Smooth muscle cell (in vitro differentiated cells): Measurements from ENCODE around the gene RASSF4. TPM values are rescaled to one million over a fixed set of nuclear protein-coding genes. Genes with fewer than 3 reads are reported as not detected.

ENCODE experiments used
- DNase-seq: peaks from one replicate; lab custom pipeline; 2025; ENCODE audit not compliant: unreplicated experiment; lab: John Stamatoyannopoulos, UW
- H2AFZ ChIP-seq: fragments of 200-600 bp; sonication (generic); 2 replicates; pipeline ENCODE4 v1.6.0; 2016; ENCODE audit warnings: antibody characterized with exemption, low read depth, mild to moderate bottlenecking
- H3F3A ChIP-seq: fragments of 200-600 bp; sonication (generic); 2 replicates; pipeline ENCODE4 v1.6.0; 2017; ENCODE audit warnings: antibody characterized with exemption, low read depth
- H3K27ac ChIP-seq: fragments of 200-600 bp; sonication (generic); 2 replicates; pipeline ENCODE4 v1.5.1; 2016; ENCODE audit warnings: low read depth, mild to moderate bottlenecking
- H3K27me3 ChIP-seq: fragments of 200-600 bp; sonication (generic); 2 replicates; pipeline ENCODE4 v1.6.1; 2016; ENCODE audit warnings: low read depth, mild to moderate bottlenecking
- H3K36me3 ChIP-seq: fragments of 200-600 bp; sonication (generic); 2 replicates; pipeline ENCODE4 v1.5.1; 2016; ENCODE audit warnings: low read depth
- H3K4me1 ChIP-seq: fragments of 200-600 bp; sonication (generic); 2 replicates; pipeline ENCODE4 v1.5.1; 2016; ENCODE audit warnings: low read depth
- H3K4me2 ChIP-seq: fragments of 200-600 bp; sonication (generic); 2 replicates; pipeline ENCODE4 v1.6.0; 2016; ENCODE audit warnings: mild to moderate bottlenecking
- H3K4me3 ChIP-seq: fragments of 200-600 bp; sonication (generic); 2 replicates; pipeline ENCODE4 v1.5.1; 2016; ENCODE audit warnings: mild to moderate bottlenecking
- H3K79me2 ChIP-seq: fragments of 200-600 bp; sonication (generic); 2 replicates; pipeline ENCODE4 v1.6.0; 2016; ENCODE audit warnings: low read depth, mild to moderate bottlenecking
- H3K9ac ChIP-seq: fragments of 200-600 bp; sonication (generic); 2 replicates; pipeline ENCODE4 v1.6.0; 2016; ENCODE audit warnings: low read depth
- H3K9me3 ChIP-seq: fragments of 200-600 bp; sonication (generic); replicated peaks from 2 replicates; pipeline ENCODE4 v1.5.1; 2016; ENCODE audit warnings: low read depth
- H4K20me1 ChIP-seq: fragments of 200-600 bp; sonication (generic); 2 replicates; pipeline ENCODE4 v1.6.0; 2016; ENCODE audit warnings: low read depth
- CTCF ChIP-seq: fragments of 200-600 bp; sonication (generic); IDR thresholded peaks from 2 replicates; pipeline ENCODE4 v1.5.1; 2017; ENCODE audit warnings: borderline replicate concordance, mild to moderate bottlenecking, antibody characterized with exemption; ENCODE audit not compliant: insufficient read depth, poor library complexity, severe bottlenecking
- WGBS: methylation state at CpG from one replicate; pipeline ENCODE4 v1.1.7; 2016; ENCODE audit warnings: low lambda C conversion rate; 5-methylcytosine and 5-hydroxymethylcytosine counted together
- polyA plus RNA-seq: library from polyadenylated mRNA; unstranded; fragments of >200 nt; fragmentation: Nextera tagmentation; extraction: Ambion mirVana; gene quantifications from 2 replicates; pipeline ENCODE4 v1.2.1, GENCODE V29; 2016
- total RNA-seq: library from RNA; depleted of rRNA; stranded (reverse); fragments of >200 nt; gene quantifications from 2 replicates; pipeline ENCODE4 v1.2.3, GENCODE V29; 2014

Gene RASSF4
- total and polyA plus RNA-seq, 2 experiments from 2014 or later: 8.3 to 14.8 TPM

- TF ChIP-seq CTCF: peak; percentile 86
- Histone ChIP-seq H3F3A (no peaks in the 10 kb centered on the region), H3K27me3 (no peaks in the 10 kb centered on the region), H3K27ac (no peak overlapping the region), H3K79me2 (no peaks in the 10 kb centered on the region), H3K36me3 (no peaks in the 10 kb centered on the region), H3K9ac (no peak overlapping the region), H3K4me1 (no peaks in the 10 kb centered on the region), H3K9me3 (no peaks in the 10 kb centered on the region), H3K4me3 (no peak overlapping the region), H4K20me1 (no peaks in the 10 kb centered on the region), H3K4me2 (no peak overlapping the region), H2AFZ (no peak overlapping the region)
- 45% methylated on average over 10 of the region's 10 CpGs for WGBS
- peak; percentile 77 for DNase-seq
Observed at GRCh38 chr10:44932517-44933450, 26.8 kb upstream of the RASSF4 start.

GRCh38 chr10:44933451-44934321 lies 25.9 kb upstream of the RASSF4 start:
- Histone ChIP-seq H4K20me1 (no peaks in the 10 kb centered on the region), H3K36me3 (no peaks in the 10 kb centered on the region), H3K79me2 (no peaks in the 10 kb centered on the region), H2AFZ (no peak overlapping the region), H3K27me3 (no peaks in the 10 kb centered on the region), H3K4me3 (no peak overlapping the region), H3K4me2 (no peak overlapping the region), H3F3A (no peaks in the 10 kb centered on the region), H3K9me3 (no peaks in the 10 kb centered on the region), H3K9ac (no peak overlapping the region), H3K4me1 (no peaks in the 10 kb centered on the region), H3K27ac (no peak overlapping the region)
- whole genome bisulfite sequencing: 87% methylated on average over 9 of the region's 9 CpGs
- no peak for DNase-seq
- no peak for TF ChIP-seq CTCF

GRCh38 chr10:44934416-44935200 lies 25.0 kb upstream of the RASSF4 start:
- Histone ChIP-seq H2AFZ (no peak overlapping the region), H3K4me1 (no peaks in the 10 kb centered on the region), H3K9me3 (no peaks in the 10 kb centered on the region), H3K4me2 (no peak overlapping the region), H4K20me1 (no peaks in the 10 kb centered on the region), H3K9ac (no peak overlapping the region), H3K27me3 (no peaks in the 10 kb centered on the region), H3K79me2 (no peaks in the 10 kb centered on the region), H3K36me3 (no peaks in the 10 kb centered on the region), H3K4me3 (no peak overlapping the region), H3F3A (no peaks in the 10 kb centered on the region), H3K27ac (peak overlapping the region; percentile 62)
- WGBS: 81% methylated on average over 18 of the region's 18 CpGs
- no peak for DNase-seq
- no peak for TF ChIP-seq CTCF
